ENCODE data around the gene NEAT1. TPM values are rescaled to one million over a fixed set of nuclear protein-coding genes. Genes with fewer than 3 reads are reported as not detected.

The NEAT1 gene
- total and polyA plus RNA-seq, 9 of the 15 experiments (the other 6 are each of a cell fraction or from before 2014, with no cell fraction given), result 20.1 to 389 (median 62.8) TPM

GRCh38 chr11:65425105-65425970, 2.7 kb downstream of the NEAT1 start (continued):
- TF ChIP-seq JUND (IDR thresholded peaks at IDR 0.05; ENCODE audit: borderline replicate concordance, low read depth, low read length) (0 out of 2 replicates have a peak, but pooled peaks have one; percentile 9), JUND (tag; IDR thresholded peaks at IDR 0.05; ENCODE audit: borderline replicate concordance, low read depth, low read length) (no peak), ZNF785 (CRISPR knock-in tag; IDR thresholded peaks at IDR 0.05) (no peak), ZNF282 (CRISPR knock-in tag; IDR thresholded peaks at IDR 0.05) (0 out of 2 replicates have a peak, but pooled peaks have one; percentile 70), ZBTB49 (CRISPR knock-in tag; IDR thresholded peaks at IDR 0.05; ENCODE audit: borderline replicate concordance) (no peak), POLR2AphosphoS2 (IDR thresholded peaks at IDR 0.05; ENCODE audit: low read length) (peak; percentile 96), ELK3 (CRISPR knock-in tag; IDR thresholded peaks at IDR 0.05) (no peak), MLLT1 (IDR thresholded peaks at IDR 0.05) (peak; percentile 95 to 99), HDAC8 (tag; IDR thresholded peaks at IDR 0.05) (no peak), CTCFL (IDR thresholded peaks at IDR 0.05; ENCODE audit: borderline replicate concordance, insufficient read depth, low read depth, low read length, poor library complexity, severe bottlenecking) (no peak), DMBX1 (CRISPR knock-in tag; IDR thresholded peaks at IDR 0.05; ENCODE audit: borderline replicate concordance) (no peak), BRD9 (IDR thresholded peaks at IDR 0.05; ENCODE audit: low read depth, partially characterized antibody) (no peak), HMG20B (CRISPR knock-in tag; IDR thresholded peaks at IDR 0.05) (no peak), KAT7 (CRISPR knock-in tag; IDR thresholded peaks at IDR 0.05; ENCODE audit: borderline replicate concordance) (0 out of 2 replicates have a peak, but pooled peaks have one; percentile 2), MAFG (tag; conservative IDR thresholded peaks at IDR 0.05) (peak; percentile 18; the same call in 1 of the 2 replicates), SMAD1 (IDR thresholded peaks at IDR 0.05; ENCODE audit: low read depth, low read length, partially characterized antibody) (peak; percentile 11)

All from K562 (cell line).